T-cell (primary cell): Measurements from ENCODE around the gene ANKRD44. TPM values are rescaled to one million over a fixed set of nuclear protein-coding genes. Genes with fewer than 3 reads are reported as not detected.

Experiments used
- ATAC-seq, 4 experiments: fragments of 200-7000 bp in 3 of 4; fragments of 150-1000 bp in 1 of 4; cut with Tn5 transposase; replicated peaks in 1 of 4; 1 replicate in 3 of 4; 2 replicates in 1 of 4; pipeline ENCODE4 v1.10.0; 2021; ENCODE audit warnings: moderate library complexity in 3 of 4, mild to moderate bottlenecking in 2 of 4, moderate number of reproducible peaks in 1 of 4
- CTCF ChIA-PET, 2 donors: fragments of 300-600 bp; sonication (Branson Sonifier 250); formaldehyde crosslinking; loops; one replicate each; lab custom pipeline; 2022; ENCODE audit warnings: antibody characterized with exemption in 2 of 2; lab: Charles Lee
- POLR2A ChIA-PET, 2 donors: fragments of 300-600 bp; sonication (Branson Sonifier 250); formaldehyde crosslinking; loops; one replicate each; lab custom pipeline; 2022; ENCODE audit warnings: antibody characterized with exemption in 2 of 2; lab: Charles Lee
- DNase-seq, 35 experiments: peaks; one replicate each; pipeline versions ENCODE4 v3.0.0 to v3.0.0-alpha.2; 2013 to 2023
- H3K27ac ChIP-seq: one replicate; pipeline ENCODE4 v1.5.1; 2013; ENCODE audit warnings: low read length
- H3K27me3 ChIP-seq, 2 experiments: replicated peaks in 1 of 2; 1 replicate in 1 of 2; 2 replicates in 1 of 2; pipeline versions ENCODE4 v1.6.1 to v1.7.0; 2013; ENCODE audit warnings: low read length in 1 of 2, mixed read lengths in 1 of 2; ENCODE audit not compliant: control insufficient read depth in 2 of 2, insufficient read depth in 2 of 2; ENCODE audit errors: extremely low read depth in 1 of 2
- H3K36me3 ChIP-seq, 2 donors: 1 replicate in 1 of 2; 2 replicates in 1 of 2; pipeline versions ENCODE4 v1.6.1 to v1.7.0; 2013; ENCODE audit warnings: low read length in 1 of 2; ENCODE audit not compliant: control insufficient read depth in 2 of 2, insufficient read depth in 1 of 2; ENCODE audit errors: extremely low read depth in 1 of 2
- H3K4me1 ChIP-seq, 2 experiments: 1 replicate in 1 of 2; 2 replicates in 1 of 2; pipeline versions ENCODE4 v1.6.1 to v1.7.0; 2013; ENCODE audit warnings: low read length in 2 of 2, mixed read lengths in 1 of 2; ENCODE audit not compliant: insufficient read depth in 2 of 2, control insufficient read depth in 1 of 2; ENCODE audit errors: extremely low read depth in 1 of 2
- H3K4me3 ChIP-seq, 2 donors: 1 replicate in 1 of 2; 2 replicates in 1 of 2; pipeline versions ENCODE4 v1.5.1 to v1.7.0; 2013; ENCODE audit warnings: mild to moderate bottlenecking in 2 of 2, low read length in 1 of 2, moderate library complexity in 1 of 2; ENCODE audit not compliant: control insufficient read depth in 1 of 2; ENCODE audit errors: extremely low read depth in 1 of 2
- H3K9me3 ChIP-seq: 2 replicates; pipeline ENCODE4 v1.7.0; 2013
- H3K27ac Mint-ChIP-seq, 2 donors: one replicate each; pipeline ENCODE4 v1.8.0; 2020 to 2021; ENCODE audit warnings: mild to moderate bottlenecking in 2 of 2, mixed read lengths in 2 of 2
- H3K27me3 Mint-ChIP-seq, 2 donors: one replicate each; pipeline ENCODE4 v1.8.0; 2021 to 2022; ENCODE audit warnings: mixed read lengths in 2 of 2
- H3K36me3 Mint-ChIP-seq: one replicate; pipeline ENCODE4 v1.8.0; 2021; ENCODE audit warnings: mixed read lengths
- H3K4me1 Mint-ChIP-seq, 3 donors: one replicate each; pipeline ENCODE4 v1.8.0; 2020 to 2022; ENCODE audit warnings: mixed read lengths in 3 of 3, mild to moderate bottlenecking in 1 of 3
- H3K4me3 Mint-ChIP-seq, 3 donors: one replicate each; pipeline ENCODE4 v1.8.0; 2020 to 2022; ENCODE audit warnings: mild to moderate bottlenecking in 3 of 3, mixed read lengths in 3 of 3, moderate library complexity in 3 of 3
- H3K9me3 Mint-ChIP-seq, 3 donors: one replicate each; pipeline ENCODE4 v1.8.0; 2020 to 2022; ENCODE audit warnings: mixed read lengths in 3 of 3
- WGBS: methylation state at CpG from one replicate; pipeline ENCODE4 v1.1.5; 2013; ENCODE audit warnings: missing lambda C conversion rate; ENCODE audit not compliant: insufficient coverage; 5-methylcytosine and 5-hydroxymethylcytosine counted together
- total RNA-seq, 35 experiments: library from RNA in 6 of 35; stranded (reverse) in 6 of 35; fragments of 120-200 nt in 1 of 35; gene quantifications; one replicate each; pipeline versions ENCODE4 v1.2.1 to v1.2.4 and lab custom pipeline; 2013 to 2026

ANKRD44 gene
- total RNA-seq, 5 donors from 2014 or later (not counting 1 experiment from before 2014, with no cell fraction given), result 225 to 333 (median 238) TPM

DNA sequence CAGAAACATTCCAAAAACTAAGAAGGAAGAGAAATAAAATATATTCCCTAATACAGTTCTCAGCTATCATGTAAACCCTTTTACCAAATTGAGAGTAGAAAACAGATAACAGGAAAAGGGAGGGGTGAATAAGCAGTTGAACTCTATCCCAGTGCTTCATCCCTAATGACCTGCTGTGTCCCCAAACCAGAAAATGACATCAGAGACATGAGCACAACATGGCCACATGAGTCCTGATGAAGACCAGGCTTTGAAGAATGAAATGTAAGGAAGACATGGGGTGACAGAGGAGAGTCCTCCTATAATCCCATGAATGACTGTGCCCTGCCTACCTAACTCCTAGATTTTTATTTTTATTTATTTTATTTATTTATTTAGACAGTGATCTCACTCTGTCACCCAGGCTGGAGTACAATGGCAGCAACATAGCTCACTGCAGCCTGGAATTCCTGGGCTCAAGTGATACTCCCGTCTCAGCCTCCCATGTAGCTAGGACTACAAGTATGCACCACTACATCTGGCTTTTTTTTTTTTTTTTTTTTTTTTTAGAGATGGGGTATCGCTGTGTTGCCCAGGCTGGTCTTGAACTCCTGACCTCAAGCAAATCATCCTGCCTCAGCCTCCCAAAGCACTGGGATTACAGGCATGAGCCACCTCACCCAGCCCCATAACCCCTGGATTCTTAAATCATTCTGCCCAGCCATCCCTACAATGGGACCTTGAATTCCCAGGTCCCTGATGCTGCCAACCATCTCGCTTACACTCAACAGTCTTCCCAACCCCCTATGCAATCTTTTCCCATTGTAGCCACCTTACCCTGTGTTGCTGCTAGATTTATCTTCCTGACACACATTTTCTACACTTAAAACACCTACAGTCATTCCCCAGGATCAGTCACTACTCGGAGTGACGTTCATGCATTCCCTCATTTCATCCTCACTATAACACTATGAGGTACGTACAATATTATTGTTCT is 64.5 kb downstream of the ANKRD44 start:
- Mint-ChIP-seq H3K4me1 (peaks cover 83 to 86% (median 84%) of the 10 kb centered on the region in 3 donors), H3K4me3 (peak overlapping the region in 1 of 3 donors; percentile 50), H3K27me3 (no peaks in the 10 kb centered on the region), H3K36me3 (peaks cover 37% of the 10 kb centered on the region), H3K27ac (peak overlapping the region; percentile 92 to 93), H3K9me3 (no peaks in the 10 kb centered on the region)
- ChIA-PET POLR2A (interaction anchor here (0.9 to 1.0 kb wide), 2 partner anchors 37 to 48 kb away, joined by 3 read pairs; no protein-coding TSS in a partner anchor), CTCF (interaction anchor here in 1 of 2 donors (0.9 kb wide), 1 partner anchor 9 kb away, joined by 6 read pairs; no protein-coding TSS in a partner anchor)
- Histone ChIP-seq H3K27me3 (no peaks in the 10 kb centered on the region), H3K27ac (peak overlapping the region; percentile 54), H3K4me3 (no peak overlapping the region), H3K36me3 (peaks cover 0 to 18% of the 10 kb centered on the region in 2 donors), H3K4me1 (peaks cover 58 to 71% of the 10 kb centered on the region in 2 experiments), H3K9me3 (no peaks in the 10 kb centered on the region)
- ATAC-seq, result no peak
- DNase-seq, result no peak
- 100% methylated on average over 2 of the region's 6 CpGs for whole genome bisulfite sequencing

DNA sequence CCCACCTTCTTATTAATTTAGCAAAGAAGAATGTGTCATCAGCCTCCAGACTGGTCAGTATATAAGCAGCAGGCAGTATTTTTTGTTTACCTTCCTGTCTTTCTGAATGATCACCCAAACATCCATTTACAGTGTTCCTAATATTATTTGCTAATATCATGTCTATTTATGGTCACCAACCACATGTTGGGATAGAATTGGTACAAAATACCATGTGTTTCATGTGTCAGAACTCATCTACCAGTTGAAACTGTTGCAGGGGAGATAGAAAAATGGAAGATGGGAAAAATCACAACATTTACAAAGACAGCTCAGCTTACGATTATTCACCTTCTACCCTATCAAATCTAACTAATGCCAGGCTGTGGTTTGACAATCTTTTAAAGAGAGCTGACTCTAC is 66.2 kb downstream of the ANKRD44 start:
- H3K9me3 ChIP-seq, result no peaks in the 10 kb centered on the region
- ATAC-seq, result no peak
- POLR2A ChIA-PET, result interaction anchor here (0.6 to 1.5 kb wide), 4 partner anchors 9 to 63 kb away, joined by 3 to 8 read pairs (median 4); no protein-coding TSS in a partner anchor
- CTCF ChIA-PET, result interaction anchor here in 1 of 2 donors (0.7 kb wide), 1 partner anchor 13 kb away, joined by 3 read pairs; no protein-coding TSS in a partner anchor
- no peak overlapping the region for H3K4me3 Mint-ChIP-seq
- no CpG with 5 or more reads among the region's 1 CpG for WGBS
- peak overlapping the region; percentile 73 to 94 for H3K27ac Mint-ChIP-seq
- no peaks in the 10 kb centered on the region for H3K9me3 Mint-ChIP-seq
- no peaks in the 10 kb centered on the region for H3K27me3 ChIP-seq
- peaks cover 83 to 84% (median 83%) of the 10 kb centered on the region in 3 donors for H3K4me1 Mint-ChIP-seq
- H3K4me1 ChIP-seq, result peaks cover 64 to 74% of the 10 kb centered on the region in 2 experiments
- H3K36me3 Mint-ChIP-seq, result peaks cover 31% of the 10 kb centered on the region
- no peak for DNase-seq
- H3K36me3 ChIP-seq, result peaks cover 0 to 14% of the 10 kb centered on the region in 2 donors
- H3K27me3 Mint-ChIP-seq, result no peaks in the 10 kb centered on the region
- no peak overlapping the region for H3K4me3 ChIP-seq
- no peak overlapping the region for H3K27ac ChIP-seq

DNA sequence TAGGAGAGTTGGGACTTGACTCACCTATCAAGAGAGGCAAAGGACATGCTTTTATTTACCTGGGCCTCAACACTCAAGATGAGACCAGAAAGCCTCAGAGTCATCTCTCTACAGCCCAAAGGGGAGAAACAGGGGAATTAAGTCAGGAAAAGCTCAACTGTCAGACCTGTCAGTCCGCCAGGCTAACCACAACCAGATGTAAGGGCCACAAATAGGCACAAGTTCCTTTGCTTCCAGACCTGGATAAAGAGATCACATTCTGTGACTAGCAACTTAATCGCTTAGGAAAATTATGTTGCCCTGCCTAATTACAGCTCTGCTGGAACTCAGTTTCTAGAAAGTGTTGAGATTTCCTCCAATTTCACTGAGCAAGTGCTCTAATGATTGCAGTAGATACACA is 67.9 kb downstream of the ANKRD44 start:
- H3K27ac ChIP-seq, result peak overlapping the region; percentile 44
- no peaks in the 10 kb centered on the region for H3K9me3 ChIP-seq
- Mint-ChIP-seq H3K4me3 (peak overlapping the region in 1 of 3 donors; percentile 24), H3K27me3 (no peaks in the 10 kb centered on the region), H3K4me1 (peaks cover 83 to 85% (median 83%) of the 10 kb centered on the region in 3 donors), H3K36me3 (peaks cover 34% of the 10 kb centered on the region), H3K9me3 (no peaks in the 10 kb centered on the region), H3K27ac (peak overlapping the region; percentile 79 to 84)
- no peak overlapping the region for H3K4me3 ChIP-seq
- DNase-seq (no peak), ATAC-seq (no peak)
- no peaks in the 10 kb centered on the region for H3K27me3 ChIP-seq
- CTCF ChIA-PET, result interaction anchor here in 1 of 2 donors (0.8 kb wide), 1 partner anchor 13 kb away, joined by 4 read pairs; no protein-coding TSS in a partner anchor
- POLR2A ChIA-PET, result interaction anchor here (0.6 to 1.1 kb wide), 4 partner anchors 10 to 44 kb away, joined by 3 to 5 read pairs (median 3); no protein-coding TSS in a partner anchor
- WGBS, result no CpG with 5 or more reads among the region's 2 CpGs
- H3K36me3 ChIP-seq, result peaks cover 0 to 9% of the 10 kb centered on the region in 2 donors
- H3K4me1 ChIP-seq, result peaks cover 63 to 76% of the 10 kb centered on the region in 2 experiments

DNA sequence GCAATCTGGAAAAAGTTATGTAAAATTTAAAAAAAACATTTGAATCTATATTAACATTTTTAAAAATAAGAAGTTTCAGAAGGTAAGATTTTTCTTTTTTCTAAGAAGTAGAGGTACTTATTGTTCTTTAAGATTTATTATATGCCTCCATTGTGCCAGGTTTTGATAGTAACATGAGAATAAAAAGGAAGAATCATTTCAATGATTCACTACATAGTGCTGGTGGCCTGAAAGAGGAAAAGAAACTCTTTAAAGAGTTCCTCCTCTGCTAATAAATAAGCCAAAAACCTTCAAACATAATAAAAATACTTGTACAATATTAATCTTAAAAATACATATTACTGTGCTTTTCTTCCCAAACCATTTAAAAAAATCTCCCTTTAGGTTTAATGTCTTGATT is 69.0 kb downstream of the ANKRD44 start:
- Histone ChIP-seq H3K27me3 (no peaks in the 10 kb centered on the region), H3K27ac (peak overlapping the region; percentile 95), H3K36me3 (peaks cover 0 to 2% of the 10 kb centered on the region in 2 donors), H3K4me3 (no peak overlapping the region), H3K9me3 (no peaks in the 10 kb centered on the region), H3K4me1 (peaks cover 61 to 77% of the 10 kb centered on the region in 2 experiments)
- ATAC-seq (no peak), DNase-seq (no peak)
- peaks cover 28% of the 10 kb centered on the region for H3K36me3 Mint-ChIP-seq
- peak overlapping the region; percentile 37 to 98 for H3K27ac Mint-ChIP-seq
- peaks cover 83 to 85% (median 83%) of the 10 kb centered on the region in 3 donors for H3K4me1 Mint-ChIP-seq
- H3K4me3 Mint-ChIP-seq, result no peak overlapping the region
- ChIA-PET POLR2A (no interaction called here), CTCF (interaction anchor here (1.0 kb wide), 2 partner anchors 20 to 43 kb away, joined by 3 read pairs; no protein-coding TSS in a partner anchor)
- H3K27me3 Mint-ChIP-seq, result no peaks in the 10 kb centered on the region
- H3K9me3 Mint-ChIP-seq, result no peaks in the 10 kb centered on the region

DNA sequence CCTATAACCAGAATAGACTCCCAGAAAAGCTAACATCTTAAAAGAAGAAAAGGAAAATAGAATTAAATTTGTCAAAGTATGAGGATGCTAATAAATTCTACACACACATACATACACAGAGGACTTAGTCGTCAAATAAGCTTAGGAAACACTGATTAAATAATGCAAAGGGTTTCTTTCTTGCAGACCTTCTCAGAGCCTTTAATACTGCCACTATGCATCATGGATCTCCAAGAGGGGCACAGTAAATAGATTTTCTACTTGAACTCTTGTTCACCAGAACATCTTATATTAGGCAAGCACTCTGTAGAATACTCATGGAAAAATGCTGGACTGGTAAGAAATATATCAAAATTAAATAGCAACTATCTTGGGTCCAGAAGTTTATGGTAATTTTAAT is 69.4 kb downstream of the ANKRD44 start:
- peaks cover 25% of the 10 kb centered on the region for H3K36me3 Mint-ChIP-seq
- no peaks in the 10 kb centered on the region for H3K9me3 Mint-ChIP-seq
- Histone ChIP-seq H3K4me1 (peaks cover 59 to 80% of the 10 kb centered on the region in 2 experiments), H3K4me3 (no peak overlapping the region), H3K27me3 (no peaks in the 10 kb centered on the region), H3K36me3 (no peaks in the 10 kb centered on the region), H3K9me3 (no peaks in the 10 kb centered on the region), H3K27ac (peak overlapping the region; percentile 95)
- no peak for DNase-seq
- WGBS, result no CpG with 5 or more reads among the region's 1 CpG
- peak overlapping the region; percentile 90 to 98 for H3K27ac Mint-ChIP-seq
- H3K4me3 Mint-ChIP-seq, result peak overlapping the region; percentile 59 to 78 (median 65)
- CTCF ChIA-PET, result interaction anchor here (0.9 to 1.6 kb wide), 12 partner anchors 8 to 63 kb away, joined by 3 to 11 read pairs (median 4); no protein-coding TSS in a partner anchor
- POLR2A ChIA-PET, result interaction anchor here (0.8 to 1.7 kb wide), 8 partner anchors 10 to 95 kb away, joined by 3 to 14 read pairs (median 6); no protein-coding TSS in a partner anchor
- H3K4me1 Mint-ChIP-seq, result peaks cover 83 to 86% (median 85%) of the 10 kb centered on the region in 3 donors
- ATAC-seq, result no peak
- no peaks in the 10 kb centered on the region for H3K27me3 Mint-ChIP-seq
